HCT116 (cell line): ENCODE measurements around the gene PSAP.

ENCODE experiments used
- POLR2A ChIP-seq: IDR thresholded peaks from 2 replicates; pipeline ENCODE4 v1.7.0; 2011; ENCODE audit warnings: borderline replicate concordance; ENCODE audit not compliant: insufficient read depth, insufficient read length; ENCODE audit errors: extremely low read depth
- RAD21 ChIP-seq: IDR thresholded peaks from 2 replicates; pipeline ENCODE4 v1.6.1; 2012; ENCODE audit warnings: low read depth, mild to moderate bottlenecking

- TF ChIP-seq POLR2A (no peak), RAD21 (no peak)
Measured at GRCh38 chr10:71829171-71829570, 21.9 kb downstream of the PSAP start.
